K562 (cell line): ENCODE data around the gene SNX15. TPM values are rescaled to one million over a fixed set of nuclear protein-coding genes. Genes with fewer than 3 reads are reported as not detected.

ENCODE experiments used
- ATAC-seq: fragments of 200-7000 bp; cut with Tn5 transposase; 3 replicates; pipeline ENCODE4 v1.9.1; 2020; ENCODE audit warnings: moderate library complexity
- BruUV-seq: library from RNA; stranded (reverse); fragments of 400-500 nt; replicated peaks from 2 replicates; lab custom pipeline; 2021; lab: Mats Ljungman, UMichigan
- CTCF ChIA-PET: fragments of 300-600 bp; formaldehyde crosslinking; extraction: SDS; loops from one replicate; lab custom pipeline; 2021; ENCODE audit warnings: low intra/inter-chr PET ratio; lab: Yijun Ruan, JAX
- POLR2A ChIA-PET: fragments of 300-600, 350-650 bp; sonication (Branson Sonifier 250); formaldehyde crosslinking; extraction: SDS; loops from one replicate; lab custom pipeline; 2021; ENCODE audit warnings: antibody characterized with exemption, inconsistent platforms; lab: Yijun Ruan, JAX
- DNase-seq, 4 experiments: peaks; one replicate each; pipeline versions ENCODE4 v3.0.0 to v3.0.0-alpha.2; 2011 to 2018; ENCODE audit warnings: low spot score in 3 of 4, mixed read lengths in 3 of 4; ENCODE audit errors: extremely low read depth in 1 of 4
- FAIRE-seq: peaks from 2 replicates; lab custom pipeline; 2011; peaks lifted over from hg19 to GRCh38; lab: Jason Lieb, UNC
- H2AFZ ChIP-seq: 2 replicates; pipeline ENCODE4 v1.6.0; 2011; ENCODE audit warnings: low read depth, low read length, control low read depth, inconsistent platforms
- H3K27ac ChIP-seq: fragments of 200-600 bp; 3 replicates; pipeline ENCODE4 v1.8.0; 2011; ENCODE audit warnings: low read depth, mild to moderate bottlenecking, control low read depth, inconsistent platforms, low read length, moderate library complexity, mixed read lengths; ENCODE audit errors: extremely low read depth
- H3K27me3 ChIP-seq, 2 experiments: fragments of 300-600 bp in 1 of 2; 2 replicates in 1 of 2; 3 replicates in 1 of 2; pipeline versions ENCODE4 v1.6.0 to v1.8.0; 2011; ENCODE audit warnings: inconsistent platforms in 2 of 2, low read length in 2 of 2, mild to moderate bottlenecking in 1 of 2, mixed read lengths in 1 of 2, moderate library complexity in 1 of 2; ENCODE audit not compliant: control insufficient read depth in 2 of 2, insufficient read depth in 2 of 2
- H3K36me3 ChIP-seq: fragments of 300-600 bp; 3 replicates; pipeline ENCODE4 v1.8.0; 2011; ENCODE audit warnings: mild to moderate bottlenecking, low read length, inconsistent platforms; ENCODE audit not compliant: control insufficient read depth, insufficient read depth
- H3K4me1 ChIP-seq, 2 experiments: fragments of 200-600 bp in 1 of 2; replicated peaks in 1 of 2; 2 replicates in 1 of 2; 3 replicates in 1 of 2; pipeline versions ENCODE4 v1.5.1 to v1.8.0; 2011; ENCODE audit warnings: inconsistent platforms in 2 of 2, low read length in 2 of 2, mild to moderate bottlenecking in 1 of 2, mixed read lengths in 1 of 2, moderate library complexity in 1 of 2; ENCODE audit not compliant: control insufficient read depth in 2 of 2, insufficient read depth in 2 of 2
- H3K4me2 ChIP-seq: 2 replicates; pipeline ENCODE4 v1.6.1; 2011; ENCODE audit warnings: low read length, control low read depth, inconsistent platforms, mixed read lengths; ENCODE audit not compliant: insufficient read depth
- H3K4me3 ChIP-seq: fragments of 200-600 bp; sonication (generic), shearing (Covaris generic); 2 replicates; pipeline ENCODE4 v1.5.1; 2016; ENCODE audit warnings: control low read depth, inconsistent platforms
- H3K79me2 ChIP-seq: fragments of 200-600 bp; 3 replicates; pipeline ENCODE4 v1.8.0; 2011; ENCODE audit warnings: low read length, inconsistent platforms; ENCODE audit not compliant: control insufficient read depth, insufficient read depth
- H3K9ac ChIP-seq, 2 experiments: 2 replicates each; pipeline versions ENCODE4 v1.6.0 to v1.6.1; 2011; ENCODE audit warnings: low read depth in 2 of 2, low read length in 2 of 2, control low read depth in 1 of 2, inconsistent platforms in 1 of 2, mild to moderate bottlenecking in 1 of 2, mixed read lengths in 1 of 2; ENCODE audit not compliant: insufficient read depth in 1 of 2
- H3K9me1 ChIP-seq: one replicate; pipeline ENCODE4 v1.6.0; 2011; ENCODE audit warnings: inconsistent platforms, mild to moderate bottlenecking, low read length, moderate library complexity; ENCODE audit not compliant: control insufficient read depth, insufficient read depth
- H3K9me3 ChIP-seq: replicated peaks from 2 replicates; pipeline ENCODE4 v1.5.1; 2011; ENCODE audit warnings: low read depth, low read length, inconsistent platforms; ENCODE audit not compliant: control insufficient read depth, insufficient read depth
- H4K20me1 ChIP-seq: replicated peaks from 2 replicates; pipeline ENCODE4 v1.6.1; 2011; ENCODE audit warnings: low read length, inconsistent platforms, mixed read lengths; ENCODE audit not compliant: control insufficient read depth, insufficient read depth
- ATF1 ChIP-seq, 2 experiments: fragments of 450-650 bp in 1 of 2; IDR thresholded peaks; 2 replicates each; pipeline ENCODE4 v1.6.1; 2016; ENCODE audit warnings: missing compliant biosample characterization in 1 of 2, missing genetic modification characterization in 1 of 2
- CBX2 ChIP-seq: fragments of 200-600 bp; sonication (generic); IDR thresholded peaks from one replicate; pipeline ENCODE4 v1.6.1; 2012; ENCODE audit warnings: mild to moderate bottlenecking, low read length, inconsistent platforms; ENCODE audit not compliant: insufficient read depth, poor library complexity, severe bottlenecking
- ELF2 ChIP-seq: fragments of 250-450 bp; sonication (Bioruptor Pico); IDR thresholded peaks from 2 replicates; pipeline ENCODE4 v1.5.0; 2021; ENCODE audit warnings: mild to moderate bottlenecking
- EWSR1 ChIP-seq: fragments of 450-650 bp; IDR thresholded peaks from 2 replicates; pipeline ENCODE4 v1.6.1; 2018; ENCODE audit warnings: borderline replicate concordance, mild to moderate bottlenecking, low read depth, moderate library complexity; ENCODE audit not compliant: partially characterized antibody
- JUNB ChIP-seq: fragments of 450-650 bp; formaldehyde crosslinking; conservative IDR thresholded peaks from 2 replicates; pipeline ENCODE4 v1.4.0; 2020; ENCODE audit warnings: mild to moderate bottlenecking
- ZFP36 ChIP-seq: fragments of 150-350 bp; IDR thresholded peaks from 2 replicates; pipeline ENCODE4 v1.6.1; 2018; ENCODE audit warnings: low read length, low read depth; ENCODE audit not compliant: partially characterized antibody
- ZKSCAN3 ChIP-seq: fragments of 250-450 bp; sonication (Bioruptor Pico); IDR thresholded peaks from 2 replicates; pipeline ENCODE4 v1.4.0; 2020
- ZNF175 ChIP-seq: fragments of 200-800 bp; sonication (Bioruptor generic); IDR thresholded peaks from 2 replicates; pipeline ENCODE4 v1.6.1; 2016; ENCODE audit warnings: low read depth, mild to moderate bottlenecking, missing genetic modification characterization, missing compliant biosample characterization
- WGBS: fragments of 100-300 bp; shearing (Covaris generic); methylation state at CpG from one replicate; pipeline ENCODE4 v1.1.6; 2016; ENCODE audit warnings: low coverage, mixed read lengths; ENCODE audit not compliant: insufficient coverage; ENCODE audit errors: missing lambda C conversion rate; 5-methylcytosine and 5-hydroxymethylcytosine counted together
- in situ Hi-C: fragments of 300-500 bp; cut with MboI; formaldehyde crosslinking; loops from 4 replicates; pipeline ENCODE4 v1.15.0; 2018; ENCODE audit warnings: inconsistent platforms, mixed read lengths
- intact Hi-C: fragments of 100-400 bp; cut with micrococcal nuclease; formaldehyde crosslinking; loops from 2 replicates; pipeline ENCODE4 v1.14.2; 2022
- polyA plus RNA-seq, 8 experiments: library from polyadenylated mRNA; depleted of rRNA in 4 of 8; stranded (reverse) in 5 of 8; unstranded in 3 of 8; fragments of >200 nt; fragmentation: Nextera tagmentation in 2 of 8; fragmentation: Illumina TruSeq in 1 of 8; extraction: Ambion mirVana in 2 of 8; extraction: Trizol in 1 of 8; gene quantifications; 2 replicates each; pipeline versions ENCODE4 v1.2.1 to v1.2.3, GENCODE V29; 2011 to 2014; ENCODE audit warnings: inconsistent platforms in 1 of 8, missing spikeins in 1 of 8
- total RNA-seq, 7 experiments: library from RNA; depleted of rRNA in 6 of 7; stranded (reverse); fragments of >200 nt in 6 of 7; fragmentation: Illumina TruSeq in 2 of 7; extraction: Trizol in 2 of 7; gene quantifications; 2 replicates each; pipeline versions ENCODE4 v1.2.1 to v1.2.3, GENCODE V29; 2011 to 2021; ENCODE audit warnings: low replicate concordance in 1 of 7
- TF ChIP-seq, protein P1 (sequence below): fragments of 450-650 bp; conservative IDR thresholded peaks from 2 replicates; pipeline ENCODE4 v1.6.1; 2016; ENCODE audit warnings: missing genetic modification characterization, low read depth, mild to moderate bottlenecking, missing compliant biosample characterization, moderate library complexity
- TF ChIP-seq, protein P2 (sequence below): fragments of 250-450 bp; sonication (Bioruptor Pico); IDR thresholded peaks from 2 replicates; pipeline ENCODE4 v1.5.0; 2021
- TF ChIP-seq, protein P3 (sequence below): fragments of 250-450 bp; sonication (Bioruptor Pico); IDR thresholded peaks from 2 replicates; pipeline ENCODE4 v1.4.0; 2020; ENCODE audit warnings: mild to moderate bottlenecking, moderate library complexity
- TF ChIP-seq, protein P4 (sequence below): IDR thresholded peaks from 3 replicates; pipeline ENCODE4 v1.6.1; 2011; ENCODE audit warnings: borderline replicate concordance, mild to moderate bottlenecking, moderate library complexity; ENCODE audit not compliant: insufficient read length; ENCODE audit errors: extremely low read depth

Gene SNX15
- total and polyA plus RNA-seq, 9 of the 15 experiments (the other 6 are each of a cell fraction or from before 2014, with no cell fraction given), result 1.8 to 27.8 (median 15.2) TPM

DNA sequence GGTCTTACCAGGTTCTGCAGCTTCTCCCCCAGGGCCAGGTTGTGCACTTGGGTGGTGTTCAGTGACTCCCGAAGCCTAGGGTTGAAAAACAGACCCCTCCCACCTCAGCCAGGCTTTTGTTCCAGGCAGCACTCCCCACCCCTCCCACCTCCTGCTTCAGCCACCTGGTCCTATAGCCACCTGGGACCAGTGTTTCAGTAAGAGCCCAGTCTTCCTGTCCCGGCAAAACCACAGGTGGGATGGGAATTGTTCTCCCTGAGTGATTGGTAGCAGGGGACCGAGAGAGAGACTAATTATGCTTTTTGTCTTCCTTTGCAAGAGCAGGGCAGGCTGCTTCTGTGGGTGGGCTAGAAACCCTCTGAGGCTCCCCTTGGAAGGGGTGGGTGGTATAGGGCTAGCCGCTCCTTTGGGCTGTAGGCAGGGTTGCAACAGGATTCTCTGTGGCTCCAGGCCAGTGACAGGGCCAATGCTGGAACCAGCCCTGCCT is 39.6 kb downstream of the SNX15 start:
- peaks cover 2% of the 10 kb centered on the region for H3K9me1 ChIP-seq
- POLR2A ChIA-PET, result interaction anchor here (0.6 to 1.4 kb wide), 3 partner anchors 9 to 26 kb away, joined by 3 to 6 read pairs (median 4); partner anchors contain the start of gene SAC3D1
- peaks cover 8 to 20% of the 10 kb centered on the region in 2 experiments for H3K4me1 ChIP-seq
- 77% methylated on average over 3 of the region's 4 CpGs for WGBS
- no peak for FAIRE-seq
- no peak overlapping the region for H3K4me2 ChIP-seq
- no peaks in the 10 kb centered on the region for H3K79me2 ChIP-seq
- intact Hi-C loops, result no loop called here
- DNase-seq, result no peak
- no peak overlapping the region for H3K4me3 ChIP-seq
- no peak overlapping the region for H3K27ac ChIP-seq
- H4K20me1 ChIP-seq, result no peaks in the 10 kb centered on the region
- in situ Hi-C loops, result no loop called here
- no peak for ATAC-seq
- no peaks in the 10 kb centered on the region for H3K36me3 ChIP-seq
- no peaks in the 10 kb centered on the region for H3K27me3 ChIP-seq
- CTCF ChIA-PET, result no interaction called here
- H2AFZ ChIP-seq, result no peak overlapping the region
- no TSS peak for BruUV-seq
- peak overlapping the region in 1 of 2 experiments; percentile 90; a peak in 2 of 4 replicates for H3K9ac ChIP-seq
- H3K9me3 ChIP-seq, result no peaks in the 10 kb centered on the region
- TF ChIP-seq, protein P1, sequence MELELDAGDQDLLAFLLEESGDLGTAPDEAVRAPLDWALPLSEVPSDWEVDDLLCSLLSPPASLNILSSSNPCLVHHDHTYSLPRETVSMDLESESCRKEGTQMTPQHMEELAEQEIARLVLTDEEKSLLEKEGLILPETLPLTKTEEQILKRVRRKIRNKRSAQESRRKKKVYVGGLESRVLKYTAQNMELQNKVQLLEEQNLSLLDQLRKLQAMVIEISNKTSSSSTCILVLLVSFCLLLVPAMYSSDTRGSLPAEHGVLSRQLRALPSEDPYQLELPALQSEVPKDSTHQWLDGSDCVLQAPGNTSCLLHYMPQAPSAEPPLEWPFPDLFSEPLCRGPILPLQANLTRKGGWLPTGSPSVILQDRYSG (tag), result no peak
- no peak for TF ChIP-seq ELF2 (CRISPR knock-in tag)
- no peak for TF ChIP-seq ZNF175
- no peak for TF ChIP-seq ZFP36
- TF ChIP-seq, protein P2, sequence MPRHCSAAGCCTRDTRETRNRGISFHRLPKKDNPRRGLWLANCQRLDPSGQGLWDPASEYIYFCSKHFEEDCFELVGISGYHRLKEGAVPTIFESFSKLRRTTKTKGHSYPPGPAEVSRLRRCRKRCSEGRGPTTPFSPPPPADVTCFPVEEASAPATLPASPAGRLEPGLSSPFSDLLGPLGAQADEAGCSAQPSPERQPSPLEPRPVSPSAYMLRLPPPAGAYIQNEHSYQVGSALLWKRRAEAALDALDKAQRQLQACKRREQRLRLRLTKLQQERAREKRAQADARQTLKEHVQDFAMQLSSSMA (CRISPR knock-in tag), result no peak
- TF ChIP-seq EWSR1, result no peak
- TF ChIP-seq, protein P3, sequence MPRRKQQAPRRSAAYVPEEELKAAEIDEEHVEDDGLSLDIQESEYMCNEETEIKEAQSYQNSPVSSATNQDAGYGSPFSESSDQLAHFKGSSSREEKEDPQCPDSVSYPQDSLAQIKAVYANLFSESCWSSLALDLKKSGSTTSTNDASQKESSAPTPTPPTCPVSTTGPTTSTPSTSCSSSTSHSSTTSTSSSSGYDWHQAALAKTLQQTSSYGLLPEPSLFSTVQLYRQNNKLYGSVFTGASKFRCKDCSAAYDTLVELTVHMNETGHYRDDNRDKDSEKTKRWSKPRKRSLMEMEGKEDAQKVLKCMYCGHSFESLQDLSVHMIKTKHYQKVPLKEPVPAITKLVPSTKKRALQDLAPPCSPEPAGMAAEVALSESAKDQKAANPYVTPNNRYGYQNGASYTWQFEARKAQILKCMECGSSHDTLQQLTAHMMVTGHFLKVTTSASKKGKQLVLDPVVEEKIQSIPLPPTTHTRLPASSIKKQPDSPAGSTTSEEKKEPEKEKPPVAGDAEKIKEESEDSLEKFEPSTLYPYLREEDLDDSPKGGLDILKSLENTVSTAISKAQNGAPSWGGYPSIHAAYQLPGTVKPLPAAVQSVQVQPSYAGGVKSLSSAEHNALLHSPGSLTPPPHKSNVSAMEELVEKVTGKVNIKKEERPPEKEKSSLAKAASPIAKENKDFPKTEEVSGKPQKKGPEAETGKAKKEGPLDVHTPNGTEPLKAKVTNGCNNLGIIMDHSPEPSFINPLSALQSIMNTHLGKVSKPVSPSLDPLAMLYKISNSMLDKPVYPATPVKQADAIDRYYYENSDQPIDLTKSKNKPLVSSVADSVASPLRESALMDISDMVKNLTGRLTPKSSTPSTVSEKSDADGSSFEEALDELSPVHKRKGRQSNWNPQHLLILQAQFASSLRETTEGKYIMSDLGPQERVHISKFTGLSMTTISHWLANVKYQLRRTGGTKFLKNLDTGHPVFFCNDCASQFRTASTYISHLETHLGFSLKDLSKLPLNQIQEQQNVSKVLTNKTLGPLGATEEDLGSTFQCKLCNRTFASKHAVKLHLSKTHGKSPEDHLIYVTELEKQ (CRISPR knock-in tag), result no peak
- no peak for TF ChIP-seq ZKSCAN3
- no peak for TF ChIP-seq ATF1 (CRISPR knock-in tag; IDR thresholded peaks at IDR 0.05)
- no peak for TF ChIP-seq ATF1 (tag; IDR thresholded peaks at IDR 0.05)
- no peak for TF ChIP-seq CBX2
- TF ChIP-seq, protein P4, sequence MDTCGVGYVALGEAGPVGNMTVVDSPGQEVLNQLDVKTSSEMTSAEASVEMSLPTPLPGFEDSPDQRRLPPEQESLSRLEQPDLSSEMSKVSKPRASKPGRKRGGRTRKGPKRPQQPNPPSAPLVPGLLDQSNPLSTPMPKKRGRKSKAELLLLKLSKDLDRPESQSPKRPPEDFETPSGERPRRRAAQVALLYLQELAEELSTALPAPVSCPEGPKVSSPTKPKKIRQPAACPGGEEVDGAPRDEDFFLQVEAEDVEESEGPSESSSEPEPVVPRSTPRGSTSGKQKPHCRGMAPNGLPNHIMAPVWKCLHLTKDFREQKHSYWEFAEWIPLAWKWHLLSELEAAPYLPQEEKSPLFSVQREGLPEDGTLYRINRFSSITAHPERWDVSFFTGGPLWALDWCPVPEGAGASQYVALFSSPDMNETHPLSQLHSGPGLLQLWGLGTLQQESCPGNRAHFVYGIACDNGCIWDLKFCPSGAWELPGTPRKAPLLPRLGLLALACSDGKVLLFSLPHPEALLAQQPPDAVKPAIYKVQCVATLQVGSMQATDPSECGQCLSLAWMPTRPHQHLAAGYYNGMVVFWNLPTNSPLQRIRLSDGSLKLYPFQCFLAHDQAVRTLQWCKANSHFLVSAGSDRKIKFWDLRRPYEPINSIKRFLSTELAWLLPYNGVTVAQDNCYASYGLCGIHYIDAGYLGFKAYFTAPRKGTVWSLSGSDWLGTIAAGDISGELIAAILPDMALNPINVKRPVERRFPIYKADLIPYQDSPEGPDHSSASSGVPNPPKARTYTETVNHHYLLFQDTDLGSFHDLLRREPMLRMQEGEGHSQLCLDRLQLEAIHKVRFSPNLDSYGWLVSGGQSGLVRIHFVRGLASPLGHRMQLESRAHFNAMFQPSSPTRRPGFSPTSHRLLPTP, result no peak
- no peak for TF ChIP-seq JUNB (CRISPR knock-in tag)
